Measurements from ENCODE around the gene EHBP1.
A peak's percentile ranks its signal among the peaks of the same experiment; 100 is the strongest.

The EHBP1 gene

DNA sequence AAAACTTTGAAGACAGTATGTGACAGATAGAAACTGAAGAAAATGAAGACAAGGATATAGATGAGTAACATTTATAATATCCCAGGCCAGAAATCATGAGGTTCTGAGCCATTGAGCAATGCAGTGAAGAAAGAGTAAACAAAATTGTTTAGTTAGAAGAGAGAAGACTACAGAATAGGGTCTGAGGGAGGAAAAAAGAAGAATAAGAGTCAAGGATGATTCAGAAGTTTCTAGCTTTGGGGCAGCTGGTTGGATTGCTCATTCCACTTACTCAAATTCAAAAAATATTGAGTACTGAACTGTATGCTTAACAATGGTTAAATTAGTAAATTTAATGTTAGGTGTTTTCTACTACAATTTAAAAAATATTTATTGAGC, 190.1 kb downstream of the EHBP1 start:
- DNase-seq = no peak

DNA sequence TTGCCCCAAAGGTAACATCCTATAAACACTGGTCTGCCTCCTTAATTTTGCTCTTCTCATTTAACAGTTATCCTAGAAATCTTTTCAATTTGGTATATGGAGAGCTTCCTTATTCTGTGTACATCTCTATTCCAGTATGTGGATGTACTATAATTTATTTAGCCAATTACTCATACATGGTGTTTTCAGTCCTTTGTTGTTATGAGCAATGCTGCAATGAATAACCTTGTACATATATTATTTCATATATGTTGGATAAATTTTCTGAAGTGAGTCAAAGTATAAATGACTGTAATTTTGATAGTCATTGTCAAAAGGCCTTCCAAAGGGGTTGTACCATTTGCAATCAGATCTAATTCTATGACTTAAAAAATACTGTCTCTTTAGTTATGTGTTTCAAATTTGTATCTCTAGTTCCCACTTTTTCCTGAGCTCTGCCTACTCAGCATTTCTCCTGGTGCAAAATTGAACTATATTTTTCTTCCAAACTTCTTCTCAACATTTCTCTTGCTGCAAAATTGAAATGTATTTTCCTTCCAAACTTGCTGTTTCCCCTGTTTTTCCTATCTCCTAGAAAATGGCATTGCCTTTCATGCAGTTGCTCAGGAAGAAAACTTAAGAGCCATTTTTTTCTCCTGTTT, 191.8 kb downstream of the EHBP1 start:
- DNase-seq = no peak

DNA sequence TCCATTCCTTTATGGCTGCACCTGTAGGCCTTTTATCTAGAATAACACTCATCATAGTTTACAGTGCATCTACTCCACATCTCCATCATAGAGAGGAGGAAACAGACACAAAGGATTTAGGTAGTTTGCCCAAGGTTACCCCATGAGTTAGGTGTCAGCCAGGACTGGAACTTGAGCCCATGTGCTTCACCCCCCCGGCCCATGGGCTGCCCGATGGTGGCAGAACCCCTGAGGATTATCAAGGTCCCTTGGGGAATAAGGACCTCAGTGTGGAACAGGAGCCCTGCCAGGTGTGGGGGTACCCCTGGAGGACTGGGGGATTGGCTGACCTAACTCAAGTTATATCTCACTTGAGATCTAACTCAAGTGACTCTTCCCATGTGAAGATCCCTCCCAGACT, 198.8 kb downstream of the EHBP1 start:
- DNase-seq = no peak

DNA sequence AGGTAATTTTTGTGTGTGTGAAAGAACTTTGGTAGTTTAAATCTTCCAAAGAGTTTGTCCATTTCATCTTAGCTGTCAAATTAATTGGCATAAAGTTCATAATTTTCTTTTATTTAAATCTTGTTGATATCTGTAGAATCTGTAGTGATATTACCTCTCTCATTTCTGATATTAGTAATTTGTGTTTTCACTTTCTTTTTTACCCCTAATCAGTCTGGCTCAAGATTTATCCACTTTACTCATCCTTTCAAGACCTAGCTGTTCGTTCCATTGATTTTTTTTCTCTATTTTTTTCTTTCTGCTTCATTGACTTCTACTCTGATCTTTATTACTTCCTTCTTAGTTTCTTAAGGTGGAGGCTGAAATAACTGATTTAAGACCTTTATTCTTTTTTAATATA, 202.6 kb downstream of the EHBP1 start:
- DNase-seq = no peak

DNA sequence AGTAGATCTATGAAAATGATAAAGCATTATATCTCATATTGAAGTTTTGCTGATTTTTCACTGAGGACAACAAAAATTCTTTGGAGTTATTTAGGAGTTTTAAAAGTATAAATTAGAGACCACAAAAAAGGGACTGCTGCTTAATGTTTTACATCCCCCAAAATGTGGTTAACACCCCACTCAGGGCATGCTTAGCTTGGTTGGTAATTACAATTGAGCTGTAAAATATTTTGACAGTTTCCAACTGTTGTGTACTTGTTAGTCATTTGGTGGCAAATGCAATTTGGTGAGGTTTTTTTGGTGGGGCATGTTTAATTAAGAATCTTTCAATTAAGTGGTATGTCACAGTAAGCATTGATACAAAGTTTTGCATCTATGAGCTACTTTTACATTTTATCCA, 207.8 kb downstream of the EHBP1 start:
- DNase-seq = no peak

DNA sequence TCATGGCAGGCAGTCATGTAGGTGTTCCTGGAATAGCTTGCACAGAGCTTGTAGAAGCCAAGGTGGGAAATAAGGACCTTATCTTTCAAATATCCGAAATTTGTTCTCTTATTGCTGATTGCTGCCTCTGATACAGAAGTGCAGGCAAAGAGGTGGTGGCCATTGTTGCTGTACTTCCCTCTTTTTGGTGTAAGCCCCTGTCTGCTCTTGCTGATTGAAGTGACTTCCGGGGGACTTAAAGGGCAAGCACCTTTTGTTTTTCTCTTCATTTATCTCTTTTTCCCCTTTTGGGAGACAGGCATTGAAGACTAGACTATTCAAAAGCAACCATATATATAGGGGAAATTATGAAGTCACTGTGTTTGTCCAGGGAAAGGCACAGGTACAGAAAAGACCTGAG, 213.5 kb downstream of the EHBP1 start:
- no peak for DNase-seq

DNA sequence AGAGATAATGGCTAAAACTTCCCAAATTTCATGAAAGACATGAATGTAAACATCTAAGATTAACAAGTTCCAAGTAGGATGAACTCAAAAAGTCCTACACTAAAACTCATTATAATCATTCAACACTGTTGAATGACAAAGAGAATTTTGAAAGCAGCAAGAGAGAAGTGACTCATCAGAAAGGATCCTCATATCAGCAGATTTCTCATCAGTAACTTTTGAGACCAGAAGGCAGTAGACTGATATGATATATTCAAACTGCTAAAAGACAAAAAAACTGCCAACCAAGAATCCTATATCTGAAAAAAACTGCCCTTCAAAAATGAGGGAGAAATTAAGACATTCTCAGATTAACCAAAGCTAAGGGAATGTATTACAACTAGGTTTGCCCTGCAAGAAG, 214.6 kb downstream of the EHBP1 start:
- DNase-seq = no peak

DNA sequence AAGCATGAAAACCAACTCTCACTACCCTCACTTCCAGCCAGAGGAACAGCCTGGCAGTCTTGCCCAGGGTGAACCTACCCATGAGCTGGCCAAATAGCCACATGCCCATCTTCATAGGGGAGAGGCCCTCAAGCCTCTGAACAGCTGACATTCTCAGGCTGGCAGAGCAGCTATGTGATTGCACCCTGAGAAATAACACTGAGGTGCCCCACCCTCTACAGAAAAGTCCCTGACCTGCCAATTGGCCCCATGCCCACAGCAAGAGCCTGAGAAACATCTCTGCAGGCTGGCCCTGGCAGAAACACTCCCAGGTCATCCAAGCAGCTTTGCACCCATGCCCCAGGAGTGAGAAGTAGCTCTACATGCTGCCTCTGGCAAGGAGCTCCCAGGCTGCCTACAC, 217.7 kb downstream of the EHBP1 start:
- DNase-seq = no peak

DNA sequence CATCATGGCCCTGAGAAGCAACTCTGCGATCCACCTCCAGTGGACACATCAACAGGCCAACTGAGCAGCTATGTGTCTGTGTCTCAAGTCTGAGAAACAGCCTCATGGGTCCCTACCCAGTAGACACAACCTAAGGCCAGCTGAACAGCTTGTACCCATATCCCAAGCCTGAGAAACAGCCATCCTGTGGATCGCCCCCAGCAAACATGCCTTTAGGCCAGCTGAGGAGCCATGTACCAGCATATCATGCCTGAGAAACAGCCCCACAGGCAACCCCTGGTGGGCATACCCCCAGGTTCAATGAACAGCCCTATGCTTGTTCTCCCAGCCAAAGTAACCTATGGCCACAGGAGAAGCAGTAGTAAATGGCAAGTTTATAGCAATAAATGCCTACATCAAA, 218.4 kb downstream of the EHBP1 start:
- DNase-seq = no peak

DNA sequence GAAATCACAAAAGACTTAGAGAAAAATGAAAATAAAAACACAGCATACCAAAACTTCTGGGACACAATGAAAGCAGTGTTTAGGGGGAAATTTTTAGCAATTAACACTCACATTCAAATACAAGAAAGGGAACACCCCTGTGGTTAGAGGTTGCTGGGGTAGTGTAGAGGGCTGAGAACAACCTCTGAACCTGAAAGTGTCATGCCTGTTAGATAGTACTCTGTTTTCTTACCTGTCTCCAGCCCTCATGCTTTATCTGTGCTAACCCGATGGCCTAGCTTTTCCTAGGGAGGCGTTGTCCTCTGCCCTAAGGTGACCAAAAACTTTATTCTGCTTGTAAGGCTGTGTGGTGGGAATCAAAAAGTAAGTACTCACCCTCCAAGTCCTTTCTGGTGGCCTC, 222.5 kb downstream of the EHBP1 start:
- no peak for DNase-seq

DNA sequence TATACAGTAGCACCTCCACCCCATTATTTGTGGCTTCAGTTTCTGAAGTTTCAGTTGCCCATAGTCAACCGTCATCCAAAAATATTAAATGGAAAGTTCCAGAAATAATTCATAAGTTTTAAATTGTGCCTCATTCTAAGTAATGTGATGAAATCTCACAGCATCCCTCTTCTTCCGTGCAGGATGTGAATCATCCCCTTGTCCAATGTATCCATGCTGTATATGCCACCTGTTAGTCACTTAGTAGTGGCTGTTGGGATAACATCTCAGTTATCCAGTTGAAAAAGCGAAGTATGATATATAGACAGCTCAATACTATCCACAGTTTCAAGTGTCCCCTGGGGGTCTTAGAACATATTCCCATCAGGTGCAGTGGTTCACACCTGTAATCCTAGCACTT, 226.0 kb downstream of the EHBP1 start:
- no peak for DNase-seq

DNA sequence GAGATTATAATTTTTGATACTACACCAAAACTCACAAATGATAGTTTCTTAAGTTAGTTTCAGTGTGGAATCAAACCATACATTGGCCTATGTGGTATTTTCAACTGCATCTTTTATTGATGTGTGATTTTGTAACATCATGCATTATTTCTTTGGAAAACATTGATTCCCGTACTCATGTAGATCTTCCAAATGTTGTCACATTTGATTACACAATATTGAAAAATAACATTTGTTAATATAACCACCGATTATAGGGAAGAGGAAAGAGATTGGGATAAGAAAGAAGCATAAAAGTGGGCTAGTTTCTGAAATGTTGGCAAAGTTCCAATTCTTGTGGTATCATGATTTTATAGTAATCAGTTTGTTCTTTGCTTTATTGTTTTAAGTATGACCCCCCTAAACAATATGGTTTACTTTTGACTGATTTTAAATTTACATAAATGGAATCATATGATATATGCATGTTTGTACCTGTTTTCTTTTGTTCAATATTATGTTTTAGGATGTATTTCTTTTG, 227.9 kb downstream of the EHBP1 start:
- DNase-seq = no peak

DNA sequence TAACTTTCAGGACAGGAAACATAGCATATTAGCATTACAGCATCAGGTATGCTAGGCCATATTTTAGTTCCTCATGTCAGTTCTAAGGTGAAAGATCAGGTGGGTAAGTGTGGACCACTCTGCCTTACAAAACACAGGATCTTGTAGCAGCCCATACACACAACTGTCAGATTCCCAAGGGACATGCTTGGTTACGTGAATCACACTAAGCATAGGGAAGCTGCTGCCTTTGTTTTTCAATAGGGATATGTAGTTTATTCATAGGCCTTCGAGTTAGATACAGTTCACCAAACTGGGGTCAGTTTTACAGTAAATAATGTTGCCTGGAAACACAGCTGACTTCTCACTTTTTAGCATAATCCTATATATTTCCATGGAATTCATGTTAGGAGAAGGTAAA, 229.0 kb downstream of the EHBP1 start:
- no peak for DNase-seq

DNA sequence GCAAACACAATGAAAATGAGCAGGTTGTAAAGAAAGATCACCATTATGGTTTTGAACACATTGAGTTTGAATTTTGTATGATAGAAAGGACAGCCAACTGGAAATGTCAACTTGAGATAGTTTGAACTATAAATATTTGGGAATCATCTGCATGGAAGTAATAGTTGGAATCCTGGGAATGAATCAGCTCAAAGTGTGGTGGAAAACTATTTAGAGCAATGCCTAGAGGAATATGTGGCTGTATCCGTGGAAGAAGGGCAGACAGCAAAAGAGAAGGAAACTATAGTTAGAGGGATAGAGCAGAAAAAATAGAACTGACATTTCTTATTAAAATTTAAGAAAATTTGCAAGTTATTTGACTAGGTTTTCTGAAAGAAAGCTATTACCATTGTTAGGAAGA, 232.6 kb downstream of the EHBP1 start:
- DNase-seq = no peak

DNA sequence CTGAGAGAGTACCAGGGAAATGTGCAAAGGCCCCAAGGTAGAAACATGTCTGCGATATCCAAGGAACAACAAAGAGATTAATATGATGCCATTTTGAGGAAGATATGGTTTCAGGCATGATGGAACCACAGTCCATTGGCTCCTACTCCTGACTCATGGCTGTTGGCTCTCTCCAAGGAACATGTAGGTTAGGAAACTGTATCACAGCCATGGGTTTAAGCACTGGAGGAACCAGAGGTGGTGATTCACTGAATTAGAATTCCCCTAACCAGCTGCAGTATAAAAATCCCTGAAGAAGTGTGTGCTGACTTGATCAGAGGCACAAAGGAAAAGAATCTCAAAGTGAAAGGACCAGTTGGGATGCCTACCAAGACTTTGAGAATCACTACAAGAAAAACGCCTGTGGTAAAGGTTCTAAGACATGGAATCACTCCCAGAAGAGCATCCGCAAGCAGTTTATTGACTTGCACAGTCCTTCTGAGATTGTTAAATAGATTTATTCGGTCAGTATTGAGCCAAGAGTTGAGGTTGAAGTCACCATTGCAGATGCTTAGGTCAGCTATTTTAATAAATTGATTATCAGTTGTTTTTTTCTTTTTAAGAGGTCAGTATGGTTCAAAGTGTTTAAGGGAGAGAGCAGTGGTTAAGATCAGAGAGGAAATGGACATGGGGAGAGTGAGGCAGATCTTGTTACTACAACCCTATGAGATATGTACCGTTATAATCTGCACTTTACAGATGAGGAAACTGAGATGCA, 234.4 kb downstream of the EHBP1 start:
- no peak for DNase-seq

DNA sequence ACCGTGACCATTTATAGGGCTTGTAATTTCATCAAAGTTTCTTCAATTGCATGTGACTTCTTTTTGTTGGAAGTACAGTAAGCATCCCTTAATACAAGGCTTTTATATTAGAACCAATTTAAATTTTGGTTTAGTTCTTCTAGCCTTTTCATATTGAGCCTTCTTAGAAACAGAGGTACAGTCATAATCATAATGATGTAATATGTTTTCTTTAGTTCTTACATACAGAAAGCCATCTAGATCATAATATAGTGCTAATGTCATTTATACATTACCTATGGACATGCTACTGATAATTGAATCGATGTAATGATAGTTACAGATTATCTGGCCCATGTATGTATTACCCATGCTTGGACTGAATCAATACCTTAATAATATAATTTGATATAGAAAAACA, 235.2 kb downstream of the EHBP1 start:
- DNase-seq = no peak

DNA sequence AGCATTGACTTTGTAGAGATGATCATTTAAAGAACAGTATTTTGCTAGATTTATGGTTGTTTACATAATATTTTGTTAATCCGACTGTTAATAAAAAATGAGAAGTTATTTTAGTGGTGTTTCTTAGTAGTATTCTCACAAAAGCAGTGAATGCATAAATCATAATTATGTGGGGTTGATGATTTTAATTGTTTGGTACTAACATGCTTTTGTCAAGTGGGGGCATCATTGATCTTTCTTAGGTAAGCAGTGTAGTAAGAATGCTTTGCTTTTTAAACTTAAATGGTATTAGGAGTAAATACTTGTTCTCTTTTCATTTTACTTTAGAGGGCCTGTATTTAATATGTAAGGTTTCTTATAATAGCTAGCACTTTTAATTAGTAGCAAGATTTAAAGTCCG, 235.9 kb downstream of the EHBP1 start:
- DNase-seq = no peak

DNA sequence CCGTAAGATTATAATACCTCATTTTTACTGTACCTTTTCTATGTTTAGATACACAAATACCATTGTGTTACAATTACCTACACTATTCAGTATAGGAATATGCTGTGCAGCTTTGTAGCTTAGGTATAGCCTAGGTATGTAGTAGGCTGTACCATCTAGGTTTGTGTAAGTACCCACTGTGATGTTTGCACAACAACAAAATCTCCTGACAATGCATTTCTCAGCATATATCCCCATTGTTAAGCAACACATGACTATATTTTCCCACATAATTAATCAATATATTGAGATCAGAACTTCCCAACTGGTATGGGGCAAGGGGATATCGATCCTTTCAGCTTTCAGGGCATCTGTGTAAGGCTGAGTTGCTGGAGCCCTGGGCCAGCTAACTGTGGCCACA, 238.8 kb downstream of the EHBP1 start:
- DNase-seq = no peak

DNA sequence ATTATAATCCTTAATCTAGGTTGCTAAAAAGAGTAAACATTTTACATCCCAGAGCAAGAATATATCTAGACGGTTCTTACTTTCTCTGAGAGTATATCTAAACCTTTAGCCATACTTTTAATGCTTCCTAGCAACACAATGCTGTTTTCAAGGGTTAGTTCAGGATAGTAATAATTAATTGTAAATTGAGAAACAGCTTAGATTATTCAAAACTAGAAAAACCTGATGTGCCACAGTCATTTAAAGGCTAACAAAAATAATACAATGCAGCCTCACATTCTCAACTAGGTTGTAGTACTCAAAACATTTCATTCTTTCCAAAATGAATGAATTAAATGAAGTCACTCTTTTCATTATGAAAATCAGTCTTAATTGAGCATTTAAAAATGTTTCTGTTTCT, 241.9 kb downstream of the EHBP1 start:
- no peak for DNase-seq

DNA sequence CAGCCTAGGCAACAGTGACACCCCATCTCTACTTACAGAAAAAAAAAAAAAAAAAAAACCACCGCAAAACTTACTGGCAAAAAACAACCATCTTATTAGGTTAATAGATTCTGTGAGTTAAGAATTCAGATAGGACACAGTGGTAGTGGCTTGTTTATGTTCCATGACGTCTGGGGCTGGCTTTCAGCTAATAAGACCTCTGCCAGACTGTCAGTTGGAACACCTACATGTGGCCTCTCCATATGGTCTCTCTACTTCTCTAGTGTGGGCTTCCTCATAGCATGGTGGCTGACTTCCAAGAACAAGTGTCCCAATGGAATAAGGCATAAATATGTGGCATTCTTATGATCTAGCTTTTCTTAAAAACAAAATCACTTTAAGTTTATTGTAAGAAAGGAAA, 251.1 kb downstream of the EHBP1 start:
- peak; percentile 91 for DNase-seq

DNA sequence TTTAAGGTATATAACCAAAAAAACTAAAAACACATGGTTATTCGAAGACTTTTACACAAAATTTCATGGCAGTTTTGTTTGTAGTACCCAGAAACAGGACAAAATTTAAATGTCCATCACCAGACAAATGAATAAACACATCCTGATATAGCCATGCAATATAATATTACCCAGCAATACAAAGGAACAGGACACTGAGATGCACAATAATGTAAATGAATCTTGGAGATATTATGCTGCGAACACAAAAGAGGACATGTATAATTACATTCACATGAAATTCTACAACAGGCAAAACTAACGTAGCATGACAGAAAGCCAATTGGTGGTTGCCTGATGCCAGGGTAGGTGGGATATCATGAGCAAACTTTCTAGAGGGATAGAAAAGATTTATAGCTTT, 252.7 kb downstream of the EHBP1 start:
- no peak for DNase-seq

DNA sequence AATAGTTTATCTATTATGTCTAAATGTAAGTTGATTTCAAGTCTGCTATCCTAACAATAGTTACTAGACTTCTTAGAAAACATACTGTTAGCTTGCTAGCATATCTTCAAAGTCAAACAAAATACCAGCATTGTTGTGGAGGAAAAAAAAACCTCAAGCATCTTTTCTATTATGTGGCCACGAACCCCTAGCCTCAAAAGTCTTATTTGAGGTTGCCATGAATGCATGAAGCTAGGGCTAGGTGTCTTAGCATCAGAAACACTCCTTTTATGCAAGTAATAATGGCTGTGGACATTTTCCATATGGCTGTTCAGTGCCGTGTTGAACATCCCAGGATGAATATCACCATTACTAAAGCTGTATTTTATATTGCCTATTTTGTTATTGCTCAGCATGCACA, 258.5 kb downstream of the EHBP1 start:
- DNase-seq = no peak

DNA sequence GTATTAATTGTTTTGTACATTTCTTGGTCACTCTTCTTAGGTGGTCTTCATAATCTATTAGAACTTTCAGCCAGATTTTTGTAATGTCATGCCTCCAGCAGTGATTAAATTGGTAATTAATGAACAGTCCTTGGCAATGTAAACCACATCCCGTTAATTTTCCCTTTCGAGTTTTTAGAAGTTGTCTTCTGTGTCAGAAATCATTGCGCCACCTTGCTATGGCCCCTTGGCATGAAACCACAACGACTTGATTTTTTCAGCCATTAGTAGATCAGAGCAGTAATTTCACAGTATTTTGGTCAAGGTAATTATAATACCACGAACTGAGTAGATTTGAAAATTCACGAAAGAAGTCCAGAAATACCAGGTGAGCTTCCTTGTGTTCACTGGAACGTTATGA, 259.2 kb downstream of the EHBP1 start:
- DNase-seq = no peak

DNA sequence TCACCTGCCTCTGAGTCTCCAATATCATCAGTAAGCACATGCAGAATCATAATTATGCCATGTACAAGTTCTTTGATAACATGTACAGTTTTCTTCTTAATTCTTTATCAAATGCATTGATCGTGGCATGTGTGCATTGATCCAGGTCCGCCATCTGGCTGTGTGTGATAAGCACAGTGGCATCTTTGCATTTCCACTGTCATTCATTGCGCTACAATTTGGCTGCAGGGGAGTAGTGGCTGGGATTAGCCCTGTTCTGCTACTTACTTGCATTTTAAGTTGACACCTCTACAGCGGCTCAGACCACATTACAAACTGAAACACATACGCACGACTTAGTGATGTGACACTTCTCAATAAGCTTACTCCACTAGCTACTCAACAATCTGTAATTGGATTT, 261.5 kb downstream of the EHBP1 start:
- DNase-seq = no peak

DNA sequence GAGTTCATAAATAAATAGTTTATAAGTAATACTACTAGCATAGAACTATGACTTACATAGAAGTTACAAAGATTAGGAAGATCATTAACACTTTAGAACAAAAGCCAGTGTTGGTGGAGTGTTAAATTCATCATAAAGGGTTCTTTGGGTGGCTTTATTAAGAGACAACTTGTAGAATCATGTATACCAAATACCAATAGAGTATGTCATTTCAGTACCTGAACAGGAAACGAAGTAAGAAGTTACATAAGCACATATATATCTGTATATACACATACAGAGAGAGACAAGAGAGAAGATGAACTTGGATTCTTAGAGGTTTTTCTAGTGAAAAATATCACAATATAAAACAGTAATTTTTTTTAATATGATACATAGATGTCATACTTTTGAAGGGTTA, 262.7 kb downstream of the EHBP1 start:
- DNase-seq = no peak

Data from NCI-H1694 (cell line).